Activated naive CD4-positive, alpha-beta T cell treated with anti-CD3 and anti-CD28 coated beads, Interleukin-2, amount 50 U/mL, for 72 hours (primary cell): ENCODE data around the gene DLGAP4. TPM values are rescaled to one million over a fixed set of nuclear protein-coding genes. Genes with fewer than 3 reads are reported as not detected.

Source experiments
- ATAC-seq, 2 donors: fragments of 150-1000 bp; cut with Tn5 transposase; 2 replicates each; pipeline ENCODE4 v1.10.0; 2021; ENCODE audit warnings: mild to moderate bottlenecking in 2 of 2, moderate library complexity in 2 of 2
- DNase-seq, 2 donors: peaks; one replicate each; pipeline ENCODE4 v3.0.0; 2021 to 2022; ENCODE audit warnings: low spot score in 2 of 2
- H3K27ac Mint-ChIP-seq, 2 donors: one replicate each; pipeline ENCODE4 v1.8.0; 2022; ENCODE audit warnings: mild to moderate bottlenecking in 2 of 2, mixed read lengths in 2 of 2
- H3K36me3 Mint-ChIP-seq, 2 donors: one replicate each; pipeline ENCODE4 v1.8.0; 2022; ENCODE audit warnings: mixed read lengths in 2 of 2
- H3K9me3 Mint-ChIP-seq, 2 donors: one replicate each; pipeline ENCODE4 v1.8.0; 2022; ENCODE audit warnings: mixed read lengths in 2 of 2
- total RNA-seq, 2 donors: library from RNA; stranded (reverse); gene quantifications; one replicate each; pipeline ENCODE4 v1.2.3, GENCODE V29; 2022

Gene DLGAP4
- total RNA-seq, 2 donors from 2014 or later: 29.7 to 40.2 TPM

GRCh38 chr20:36312724-36313441 is 6.7 kb downstream of the DLGAP4 start:
- Mint-ChIP-seq H3K27ac (no peak overlapping the region), H3K36me3 (no peaks in the 10 kb centered on the region), H3K9me3 (no peaks in the 10 kb centered on the region)
- ATAC-seq (no peak), DNase-seq (no peak)

- no peak overlapping the region for H3K27ac Mint-ChIP-seq
- no peaks in the 10 kb centered on the region for H3K9me3 Mint-ChIP-seq
- H3K36me3 Mint-ChIP-seq: no peaks in the 10 kb centered on the region
- ATAC-seq (no peak), DNase-seq (peak in 1 of 2 donors; percentile 34)
Measured at GRCh38 chr20:36313476-36313875, 7.3 kb downstream of the DLGAP4 start.

- H3K9me3 Mint-ChIP-seq: no peaks in the 10 kb centered on the region
- H3K27ac Mint-ChIP-seq: no peak overlapping the region
- H3K36me3 Mint-ChIP-seq: no peaks in the 10 kb centered on the region
- DNase-seq (peak in 1 of 2 donors; percentile 38), ATAC-seq (no peak)
Measured at GRCh38 chr20:36313926-36314325, 7.8 kb downstream of the DLGAP4 start.

GRCh38 chr20:36314734-36315544 is 8.8 kb downstream of the DLGAP4 start:
- H3K9me3 Mint-ChIP-seq: no peaks in the 10 kb centered on the region
- no peaks in the 10 kb centered on the region for H3K36me3 Mint-ChIP-seq
- DNase-seq (no peak), ATAC-seq (peak in 1 of 2 donors; percentile 16)
- peak overlapping the region in 1 of 2 donors; percentile 9 for H3K27ac Mint-ChIP-seq

GRCh38 chr20:36315545-36316351 is 9.6 kb downstream of the DLGAP4 start:
- ATAC-seq: peak in 1 of 2 donors; percentile 30

GRCh38 chr20:36317675-36318074 is 11.5 kb downstream of the DLGAP4 start:
- no peak overlapping the region for H3K27ac Mint-ChIP-seq
- no peaks in the 10 kb centered on the region for H3K36me3 Mint-ChIP-seq
- DNase-seq (no peak), ATAC-seq (peak; percentile 51 to 58)
- no peaks in the 10 kb centered on the region for H3K9me3 Mint-ChIP-seq

More at GRCh38 chr20:36315545-36316351, 9.6 kb downstream of the DLGAP4 start:
- peak in 1 of 2 donors; percentile 47 for DNase-seq
- Mint-ChIP-seq H3K36me3 (no peaks in the 10 kb centered on the region), H3K9me3 (no peaks in the 10 kb centered on the region), H3K27ac (no peak overlapping the region)

- ATAC-seq: peak in 1 of 2 donors; percentile 36
- Mint-ChIP-seq H3K36me3 (no peaks in the 10 kb centered on the region), H3K27ac (no peak overlapping the region), H3K9me3 (no peaks in the 10 kb centered on the region)
- DNase-seq: no peak
Measured at GRCh38 chr20:36318166-36318565, 12.0 kb downstream of the DLGAP4 start.

GRCh38 chr20:36319356-36320260 is 13.5 kb downstream of the DLGAP4 start:
- no peak for DNase-seq
- no peak overlapping the region for H3K27ac Mint-ChIP-seq
- no peaks in the 10 kb centered on the region for H3K36me3 Mint-ChIP-seq
- ATAC-seq: no peak
- H3K9me3 Mint-ChIP-seq: no peaks in the 10 kb centered on the region

- DNase-seq (no peak), ATAC-seq (no peak)
- no peak overlapping the region for H3K27ac Mint-ChIP-seq
- H3K9me3 Mint-ChIP-seq: peaks cover 0 to 4% of the 10 kb centered on the region in 2 donors
- H3K36me3 Mint-ChIP-seq: no peaks in the 10 kb centered on the region
Measured at GRCh38 chr20:36320261-36320897, 14.2 kb downstream of the DLGAP4 start.

- H3K36me3 Mint-ChIP-seq: peaks cover 0 to 3% of the 10 kb centered on the region in 2 donors
- DNase-seq (no peak), ATAC-seq (no peak)
- no peak overlapping the region for H3K27ac Mint-ChIP-seq
- H3K9me3 Mint-ChIP-seq: peaks cover 2 to 6% of the 10 kb centered on the region in 2 donors
Measured at GRCh38 chr20:36320898-36321695, 15.0 kb downstream of the DLGAP4 start.

- H3K36me3 Mint-ChIP-seq: peaks cover 0 to 6% of the 10 kb centered on the region in 2 donors
- ATAC-seq: no peak
- DNase-seq: no peak
- H3K9me3 Mint-ChIP-seq: peaks cover 5 to 8% of the 10 kb centered on the region in 2 donors
- no peak overlapping the region for H3K27ac Mint-ChIP-seq
Measured at GRCh38 chr20:36322131-36322530, 16.0 kb downstream of the DLGAP4 start.

- DNase-seq (no peak), ATAC-seq (no peak)
- H3K9me3 Mint-ChIP-seq: peaks cover 5% of the 10 kb centered on the region in 2 donors
- peaks cover 0 to 6% of the 10 kb centered on the region in 2 donors for H3K36me3 Mint-ChIP-seq
- H3K27ac Mint-ChIP-seq: no peak overlapping the region
Measured at GRCh38 chr20:36330091-36330490, 24.0 kb downstream of the DLGAP4 start.

- no peak overlapping the region for H3K27ac Mint-ChIP-seq
- H3K9me3 Mint-ChIP-seq: peaks cover 1 to 2% of the 10 kb centered on the region in 2 donors
- DNase-seq (no peak), ATAC-seq (no peak)
- peaks cover 0 to 2% of the 10 kb centered on the region in 2 donors for H3K36me3 Mint-ChIP-seq
Measured at GRCh38 chr20:36331209-36331608, 25.1 kb downstream of the DLGAP4 start.

GRCh38 chr20:36333841-36334240 is 27.7 kb downstream of the DLGAP4 start:
- Mint-ChIP-seq H3K36me3 (no peaks in the 10 kb centered on the region), H3K9me3 (no peaks in the 10 kb centered on the region), H3K27ac (peak overlapping the region in 1 of 2 donors; percentile 7)
- DNase-seq (no peak), ATAC-seq (no peak)
